ENCODE results near the gene MRLN. TPM values are rescaled to one million over a fixed set of nuclear protein-coding genes. Genes with fewer than 3 reads are reported as not detected.
"Not testable (repeated sequence)": the region's sequence is repeated elsewhere in the genome, so short reads cannot be mapped to it uniquely, and the experiment has no call there.

MRLN gene
- polyA plus RNA-seq, 2 donors: not detected

DNA sequence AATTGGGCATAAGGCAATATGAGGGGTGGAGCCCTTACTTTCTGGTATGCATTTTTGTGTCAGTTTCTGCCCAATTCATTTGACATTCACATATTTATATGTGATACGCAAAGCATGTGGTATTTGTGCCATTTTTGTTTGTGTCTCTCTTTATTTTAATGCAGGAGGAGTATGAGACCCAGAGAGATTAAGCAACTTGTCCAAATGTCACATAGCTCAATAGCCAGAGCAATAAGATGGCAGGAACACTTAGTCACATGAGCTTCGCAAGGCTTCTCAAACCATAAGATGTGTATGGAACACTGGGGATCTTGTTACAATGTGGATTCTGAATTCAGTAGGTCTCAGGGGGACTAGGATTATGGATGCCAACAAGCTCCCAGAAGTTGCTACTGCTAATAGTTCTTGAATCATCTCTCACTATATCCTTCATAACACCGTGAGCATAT is 19.2 kb downstream of the MRLN start:
- peaks cover 0 to 2% of the 10 kb centered on the region in 2 donors for H3K9me3 ChIP-seq (ENCODE audit: control insufficient read depth in 2 of 2, insufficient read depth in 1 of 2, low read depth in 1 of 2, low read length in 1 of 2)
- H3K4me3 ChIP-seq (ENCODE audit: low read depth in 1 of 2, low read length in 2 of 2): no peak overlapping the region
- no peaks in the 10 kb centered on the region for H3K27me3 ChIP-seq (ENCODE audit: control insufficient read depth in 1 of 2, insufficient read depth in 2 of 2, low read length in 2 of 2)
- WGBS, 2 donors: 77 to 92% methylated on average over 3 of the region's 3 CpGs
- H3K4me1 ChIP-seq (ENCODE audit: control insufficient read depth in 2 of 2, insufficient read depth in 2 of 2, low read length in 1 of 2): no peaks in the 10 kb centered on the region
- H3K27ac ChIP-seq (ENCODE audit: low read depth in 2 of 2, low read length in 1 of 2): no peak overlapping the region
- H3K36me3 ChIP-seq (ENCODE audit: control insufficient read depth in 2 of 2, insufficient read depth in 2 of 2, low read length in 1 of 2): no peaks in the 10 kb centered on the region

DNA sequence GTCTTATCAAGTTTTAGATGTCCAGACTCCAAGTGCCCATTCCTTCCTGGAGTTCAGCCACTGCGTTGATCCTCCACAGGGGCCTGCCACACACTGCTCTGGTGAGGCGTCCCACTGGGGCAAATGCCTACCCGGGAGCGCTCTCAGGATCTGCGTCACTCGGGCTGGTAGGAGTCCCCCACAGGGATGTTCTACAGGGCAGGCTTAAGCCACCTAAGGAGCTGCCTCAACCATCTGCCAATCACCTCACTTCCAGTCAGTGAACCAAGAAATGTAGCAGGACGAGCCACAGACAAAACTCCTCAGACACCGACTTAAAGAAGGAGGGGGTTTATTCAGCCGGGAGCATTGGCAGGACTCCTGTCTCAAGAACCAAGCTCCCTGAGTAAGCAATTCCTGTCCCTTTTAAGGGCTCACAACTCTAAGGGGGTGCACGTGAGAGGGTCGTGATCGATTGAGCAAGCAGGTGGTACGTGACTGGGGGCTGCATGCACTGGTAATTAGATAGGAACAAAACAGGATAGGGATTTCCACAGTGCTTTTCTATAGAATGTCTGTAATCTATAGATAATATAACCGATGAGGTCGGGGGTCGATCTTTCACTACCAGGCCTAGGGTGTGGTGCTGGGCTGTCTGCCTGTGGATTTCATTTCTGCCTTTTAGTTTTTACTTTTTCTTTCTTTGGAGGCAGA is 19.8 kb downstream of the MRLN start:
- not testable (repeated sequence) for H3K27me3 ChIP-seq (ENCODE audit: control insufficient read depth in 1 of 2, insufficient read depth in 2 of 2, low read length in 2 of 2); H3K27ac ChIP-seq (ENCODE audit: low read depth in 2 of 2, low read length in 1 of 2)
- 94 to 96% methylated on average over 16 of the region's 16 CpGs for WGBS, 2 donors

DNA sequence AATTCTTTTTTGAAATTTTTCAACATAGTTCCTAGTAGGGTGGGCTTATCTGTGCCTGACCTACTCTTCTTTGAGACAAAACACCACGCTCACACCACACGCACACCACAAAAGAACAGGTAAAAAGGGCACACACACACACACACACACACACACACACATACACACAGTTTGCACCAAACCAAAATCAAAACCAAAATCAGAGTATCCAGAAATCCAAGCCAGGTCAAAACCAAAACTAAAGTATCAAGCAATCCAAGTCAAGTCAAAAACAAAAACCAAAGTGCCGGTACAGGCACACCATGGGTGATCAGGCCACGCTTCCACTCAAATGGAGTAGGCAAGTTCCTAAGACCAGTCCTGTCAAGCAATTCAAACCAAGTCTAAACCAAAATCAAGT is 20.4 kb downstream of the MRLN start:
- not testable (repeated sequence) for H3K4me3 ChIP-seq (ENCODE audit: low read depth in 1 of 2, low read length in 2 of 2); H3K27ac ChIP-seq (ENCODE audit: low read depth in 2 of 2, low read length in 1 of 2); H3K36me3 ChIP-seq (ENCODE audit: control insufficient read depth in 2 of 2, insufficient read depth in 2 of 2, low read length in 1 of 2); H3K9me3 ChIP-seq (ENCODE audit: control insufficient read depth in 2 of 2, insufficient read depth in 1 of 2, low read depth in 1 of 2, low read length in 1 of 2); H3K27me3 ChIP-seq (ENCODE audit: control insufficient read depth in 1 of 2, insufficient read depth in 2 of 2, low read length in 2 of 2); H3K4me1 ChIP-seq (ENCODE audit: control insufficient read depth in 2 of 2, insufficient read depth in 2 of 2, low read length in 1 of 2)
- 91 to 97% methylated on average over 4 of the region's 4 CpGs for WGBS, 2 donors

More for the DNA sequence above, 19.8 kb downstream of the MRLN start:
- not testable (repeated sequence) for H3K4me3 ChIP-seq (ENCODE audit: low read depth in 1 of 2, low read length in 2 of 2); H3K9me3 ChIP-seq (ENCODE audit: control insufficient read depth in 2 of 2, insufficient read depth in 1 of 2, low read depth in 1 of 2, low read length in 1 of 2); H3K4me1 ChIP-seq (ENCODE audit: control insufficient read depth in 2 of 2, insufficient read depth in 2 of 2, low read length in 1 of 2); H3K36me3 ChIP-seq (ENCODE audit: control insufficient read depth in 2 of 2, insufficient read depth in 2 of 2, low read length in 1 of 2)

DNA sequence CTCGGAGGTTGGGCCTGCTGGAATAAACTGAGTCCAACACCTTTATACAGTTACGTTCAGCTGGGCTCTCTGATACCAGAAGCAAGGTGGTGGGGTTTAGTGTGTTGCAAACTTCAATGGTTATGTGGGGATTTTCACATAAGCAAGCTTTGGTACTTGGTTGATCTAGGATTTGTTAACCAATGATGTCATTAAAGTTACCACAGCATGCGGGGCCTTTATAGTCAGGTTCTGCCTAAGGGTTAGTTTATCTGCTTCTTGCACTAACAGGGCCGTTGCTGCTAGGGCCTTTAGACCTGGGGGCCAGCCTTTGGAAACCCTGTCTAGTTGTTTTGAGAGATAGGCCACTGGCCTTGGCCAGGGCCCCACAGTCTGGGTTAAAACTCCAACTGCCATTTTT is 24.1 kb downstream of the MRLN start:
- H3K27ac ChIP-seq (ENCODE audit: low read depth in 2 of 2, low read length in 1 of 2); H3K9me3 ChIP-seq (ENCODE audit: control insufficient read depth in 2 of 2, insufficient read depth in 1 of 2, low read depth in 1 of 2, low read length in 1 of 2); H3K4me1 ChIP-seq (ENCODE audit: control insufficient read depth in 2 of 2, insufficient read depth in 2 of 2, low read length in 1 of 2); H3K36me3 ChIP-seq (ENCODE audit: control insufficient read depth in 2 of 2, insufficient read depth in 2 of 2, low read length in 1 of 2); H3K4me3 ChIP-seq (ENCODE audit: low read depth in 1 of 2, low read length in 2 of 2); H3K27me3 ChIP-seq (ENCODE audit: control insufficient read depth in 1 of 2, insufficient read depth in 2 of 2, low read length in 2 of 2): not testable (repeated sequence)
- WGBS, 2 donors: 88 to 93% methylated on average over 4 of the region's 4 CpGs

DNA sequence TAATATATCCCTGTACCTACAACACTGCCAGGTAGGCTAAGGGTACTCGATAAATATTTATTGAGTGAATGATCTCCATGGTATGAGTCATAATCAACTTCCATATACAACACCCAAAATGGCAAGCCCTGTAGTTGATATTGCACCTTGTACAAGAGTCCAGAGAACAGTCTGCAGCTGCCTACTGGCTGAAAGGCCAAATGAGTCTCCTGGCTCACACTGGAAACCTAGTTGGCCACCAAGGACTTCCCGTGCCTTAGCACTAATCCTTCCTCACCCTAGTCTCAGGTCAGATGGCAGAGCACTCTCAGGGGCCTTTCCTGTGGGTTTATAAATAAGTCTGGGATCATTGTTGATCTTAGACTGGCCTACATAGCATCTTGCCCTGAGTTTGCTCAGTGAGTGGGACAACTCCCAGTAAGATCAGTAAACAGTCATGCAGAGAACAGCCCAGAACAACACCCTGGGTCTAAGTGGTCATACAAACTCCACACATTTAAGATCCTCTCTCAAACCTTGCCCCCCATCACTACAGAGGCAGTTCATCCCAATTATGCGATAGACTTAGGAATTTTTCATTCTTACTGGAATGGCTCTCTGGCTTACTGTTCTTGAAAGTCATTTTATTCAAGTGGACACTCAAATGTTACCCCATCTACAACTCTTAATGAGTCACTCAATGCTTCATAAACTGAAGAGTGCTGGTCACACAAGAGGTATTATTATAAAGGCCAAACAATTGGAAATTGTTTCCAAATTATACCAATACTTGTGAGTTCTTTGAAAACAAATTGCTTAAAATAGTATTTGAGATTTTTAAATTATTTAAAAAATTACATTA is 28.9 kb downstream of the MRLN start:
- WGBS, 2 donors: 63 to 77% methylated on average over 3 of the region's 3 CpGs
- Histone ChIP-seq H3K4me3 (ENCODE audit: low read depth in 1 of 2, low read length in 2 of 2) (no peak overlapping the region), H3K4me1 (ENCODE audit: control insufficient read depth in 2 of 2, insufficient read depth in 2 of 2, low read length in 1 of 2) (no peaks in the 10 kb centered on the region), H3K27ac (ENCODE audit: low read depth in 2 of 2, low read length in 1 of 2) (no peak overlapping the region), H3K9me3 (ENCODE audit: control insufficient read depth in 2 of 2, insufficient read depth in 1 of 2, low read depth in 1 of 2, low read length in 1 of 2) (no peaks in the 10 kb centered on the region), H3K36me3 (ENCODE audit: control insufficient read depth in 2 of 2, insufficient read depth in 2 of 2, low read length in 1 of 2) (no peaks in the 10 kb centered on the region), H3K27me3 (ENCODE audit: control insufficient read depth in 1 of 2, insufficient read depth in 2 of 2, low read length in 2 of 2) (no peaks in the 10 kb centered on the region)

DNA sequence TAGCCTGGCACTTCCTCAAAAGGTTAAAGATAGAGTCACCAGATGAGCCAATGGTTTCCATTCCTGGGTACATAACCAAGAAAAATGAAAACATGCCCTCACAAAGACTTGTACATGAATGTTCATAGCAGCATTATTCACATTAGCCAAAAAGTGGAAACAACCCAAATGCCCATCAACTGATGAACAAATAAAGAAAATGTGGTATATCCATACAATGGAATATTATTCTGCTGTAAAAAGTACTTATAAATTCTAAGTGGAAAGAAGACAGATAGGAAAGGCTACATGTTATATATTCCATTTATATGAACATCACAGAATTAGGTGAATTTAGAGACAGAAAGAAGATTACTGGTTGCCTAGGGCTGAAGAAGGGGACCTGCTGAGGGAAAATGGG is 32.9 kb downstream of the MRLN start:
- Histone ChIP-seq H3K36me3 (ENCODE audit: control insufficient read depth in 2 of 2, insufficient read depth in 2 of 2, low read length in 1 of 2) (no peaks in the 10 kb centered on the region), H3K4me3 (ENCODE audit: low read depth in 1 of 2, low read length in 2 of 2) (no peak overlapping the region), H3K27ac (ENCODE audit: low read depth in 2 of 2, low read length in 1 of 2) (no peak overlapping the region), H3K4me1 (ENCODE audit: control insufficient read depth in 2 of 2, insufficient read depth in 2 of 2, low read length in 1 of 2) (no peaks in the 10 kb centered on the region), H3K9me3 (ENCODE audit: control insufficient read depth in 2 of 2, insufficient read depth in 1 of 2, low read depth in 1 of 2, low read length in 1 of 2) (no peaks in the 10 kb centered on the region), H3K27me3 (ENCODE audit: control insufficient read depth in 1 of 2, insufficient read depth in 2 of 2, low read length in 2 of 2) (no peaks in the 10 kb centered on the region)

DNA sequence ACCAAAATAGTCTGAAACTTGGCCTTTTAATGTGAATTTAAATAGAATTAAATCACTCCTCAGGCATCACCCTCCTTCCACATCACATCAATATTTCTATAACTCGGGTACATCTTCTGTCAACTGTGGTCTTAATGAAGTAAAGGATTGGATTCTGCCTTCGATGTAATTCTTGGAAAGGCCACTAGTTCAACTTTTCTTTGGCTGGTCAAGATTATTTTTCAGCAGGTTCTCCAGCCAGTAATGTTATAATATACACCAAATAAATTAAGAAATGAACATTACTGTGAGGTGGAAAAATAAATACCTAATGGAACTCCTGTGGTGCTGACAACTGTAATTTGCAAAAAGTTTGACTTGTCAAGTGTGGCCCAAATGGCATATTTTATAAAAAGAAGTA is 33.9 kb downstream of the MRLN start:
- no peaks in the 10 kb centered on the region for H3K4me1 ChIP-seq (ENCODE audit: control insufficient read depth in 2 of 2, insufficient read depth in 2 of 2, low read length in 1 of 2)
- H3K4me3 ChIP-seq (ENCODE audit: low read depth in 1 of 2, low read length in 2 of 2): no peak overlapping the region
- H3K9me3 ChIP-seq (ENCODE audit: control insufficient read depth in 2 of 2, insufficient read depth in 1 of 2, low read depth in 1 of 2, low read length in 1 of 2): no peaks in the 10 kb centered on the region
- H3K36me3 ChIP-seq (ENCODE audit: control insufficient read depth in 2 of 2, insufficient read depth in 2 of 2, low read length in 1 of 2): no peaks in the 10 kb centered on the region
- no peaks in the 10 kb centered on the region for H3K27me3 ChIP-seq (ENCODE audit: control insufficient read depth in 1 of 2, insufficient read depth in 2 of 2, low read length in 2 of 2)
- no peak overlapping the region for H3K27ac ChIP-seq (ENCODE audit: low read depth in 2 of 2, low read length in 1 of 2)
- 71 to 75% methylated on average over 2 of the region's 2 CpGs for WGBS, 2 donors

DNA sequence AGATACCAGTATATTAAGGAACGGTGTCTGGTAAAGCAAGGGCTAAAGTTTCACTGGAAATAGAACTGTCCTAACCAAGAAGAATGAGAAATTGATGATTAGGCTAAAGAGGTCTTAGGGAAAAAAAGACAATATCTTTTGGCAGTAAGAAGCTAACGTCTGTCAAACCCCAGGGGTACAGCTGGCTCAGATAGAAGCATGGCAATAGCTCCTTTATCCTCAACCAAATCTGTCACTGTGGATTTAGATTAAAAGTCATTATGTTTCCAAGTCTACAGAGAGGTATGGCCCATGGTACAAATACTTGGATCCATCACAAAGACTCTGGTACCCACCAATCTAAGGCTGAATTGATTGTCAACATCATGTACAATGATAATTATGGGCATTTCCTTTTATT is 35.0 kb downstream of the MRLN start:
- no peaks in the 10 kb centered on the region for H3K36me3 ChIP-seq (ENCODE audit: control insufficient read depth in 2 of 2, insufficient read depth in 2 of 2, low read length in 1 of 2)
- 69 to 76% methylated on average over 2 of the region's 2 CpGs for WGBS, 2 donors
- H3K27ac ChIP-seq (ENCODE audit: low read depth in 2 of 2, low read length in 1 of 2): no peak overlapping the region
- H3K4me3 ChIP-seq (ENCODE audit: low read depth in 1 of 2, low read length in 2 of 2): no peak overlapping the region
- H3K4me1 ChIP-seq (ENCODE audit: control insufficient read depth in 2 of 2, insufficient read depth in 2 of 2, low read length in 1 of 2): no peaks in the 10 kb centered on the region
- H3K9me3 ChIP-seq (ENCODE audit: control insufficient read depth in 2 of 2, insufficient read depth in 1 of 2, low read depth in 1 of 2, low read length in 1 of 2): no peaks in the 10 kb centered on the region
- no peaks in the 10 kb centered on the region for H3K27me3 ChIP-seq (ENCODE audit: control insufficient read depth in 1 of 2, insufficient read depth in 2 of 2, low read length in 2 of 2)

DNA sequence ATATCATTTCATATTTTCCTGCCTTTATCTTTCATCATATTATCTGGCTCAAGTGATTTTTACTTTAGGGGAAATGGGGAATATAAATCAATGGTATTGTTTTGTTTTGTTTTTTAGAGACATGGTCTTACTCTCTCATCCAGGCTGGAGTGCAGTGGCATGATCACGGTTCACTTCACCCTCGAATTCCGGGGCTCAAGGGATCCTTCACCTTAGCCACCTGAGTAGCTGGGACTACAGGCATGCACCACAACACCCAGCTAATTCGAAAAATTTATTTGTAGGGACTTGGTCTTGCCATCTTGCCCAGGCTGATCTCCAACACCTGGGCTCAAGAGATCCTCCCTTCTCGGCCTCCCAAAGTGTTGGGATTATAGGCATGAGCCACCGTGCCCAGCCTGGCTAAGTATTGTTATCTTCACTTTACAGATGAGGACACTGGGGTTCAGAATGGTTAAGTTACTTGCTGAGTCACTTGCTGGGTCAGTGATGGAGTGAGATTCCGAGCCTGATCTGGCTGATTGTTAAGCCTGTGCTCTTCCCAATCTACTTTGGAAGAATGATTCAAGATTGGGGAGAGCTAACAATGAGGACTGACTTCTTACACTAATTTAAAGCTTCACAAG is 39.9 kb downstream of the MRLN start:
- Histone ChIP-seq H3K9me3 (ENCODE audit: control insufficient read depth in 2 of 2, insufficient read depth in 1 of 2, low read depth in 1 of 2, low read length in 1 of 2) (no peaks in the 10 kb centered on the region), H3K4me3 (ENCODE audit: low read depth in 1 of 2, low read length in 2 of 2) (no peak overlapping the region), H3K27ac (ENCODE audit: low read depth in 2 of 2, low read length in 1 of 2) (no peak overlapping the region), H3K36me3 (ENCODE audit: control insufficient read depth in 2 of 2, insufficient read depth in 2 of 2, low read length in 1 of 2) (no peaks in the 10 kb centered on the region), H3K27me3 (ENCODE audit: control insufficient read depth in 1 of 2, insufficient read depth in 2 of 2, low read length in 2 of 2) (peaks cover 0 to 6% of the 10 kb centered on the region in 2 donors), H3K4me1 (ENCODE audit: control insufficient read depth in 2 of 2, insufficient read depth in 2 of 2, low read length in 1 of 2) (peaks cover 5% of the 10 kb centered on the region in 2 donors)
- WGBS, 2 donors: 84 to 87% methylated on average over 7 of the region's 7 CpGs

Data from esophagus (tissue), 2 donors.